CD4-positive, alpha-beta T cell treated with Interleukin-15 for 1 hour (primary cell): ENCODE results near the gene MEF2D.

Source experiments
- DNase-seq: peaks from one replicate; pipeline ENCODE4 v3.0.0-alpha.2; 2020

Gene MEF2D

DNA sequence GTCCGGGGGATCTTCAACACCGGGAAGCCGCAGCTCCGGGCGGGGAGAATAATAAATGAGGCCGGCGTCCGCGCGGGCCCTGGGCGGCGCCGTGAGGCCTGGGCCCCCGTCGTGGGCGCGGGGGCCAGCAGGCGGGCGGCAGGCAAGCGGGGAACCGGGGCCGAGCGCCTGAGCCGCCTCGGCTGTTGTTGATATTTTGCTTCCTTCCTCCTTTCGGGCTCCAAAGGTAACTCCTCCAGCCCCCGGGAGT is at the start of gene MEF2D:
Gene MEF2D (minus strand): TSS at position 233 of the 250 bp plus-strand sequence. CDS start 17,483 bp downstream, outside the sequence.
- no peak for DNase-seq

DNA sequence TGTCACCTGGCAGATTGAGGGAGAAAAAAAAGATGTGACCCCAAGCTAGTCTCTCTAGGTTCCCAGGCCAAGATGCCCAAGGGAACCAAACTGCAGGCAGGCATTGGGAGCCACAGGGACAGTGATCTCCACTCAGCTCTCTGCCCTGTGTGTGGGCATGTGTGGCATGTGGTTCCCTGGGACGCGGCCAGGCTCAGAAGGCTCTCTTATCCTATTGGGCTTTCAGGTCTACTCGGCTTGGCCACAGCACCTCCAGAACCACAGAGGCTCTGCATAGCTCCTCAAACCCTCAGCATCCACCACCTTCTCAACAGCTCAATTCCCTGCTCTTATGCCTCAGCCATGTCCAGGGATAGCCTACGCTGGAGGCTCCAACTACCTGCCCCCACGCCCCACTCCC is 49.8 kb upstream of the MEF2D start:
- DNase-seq, result no peak

DNA sequence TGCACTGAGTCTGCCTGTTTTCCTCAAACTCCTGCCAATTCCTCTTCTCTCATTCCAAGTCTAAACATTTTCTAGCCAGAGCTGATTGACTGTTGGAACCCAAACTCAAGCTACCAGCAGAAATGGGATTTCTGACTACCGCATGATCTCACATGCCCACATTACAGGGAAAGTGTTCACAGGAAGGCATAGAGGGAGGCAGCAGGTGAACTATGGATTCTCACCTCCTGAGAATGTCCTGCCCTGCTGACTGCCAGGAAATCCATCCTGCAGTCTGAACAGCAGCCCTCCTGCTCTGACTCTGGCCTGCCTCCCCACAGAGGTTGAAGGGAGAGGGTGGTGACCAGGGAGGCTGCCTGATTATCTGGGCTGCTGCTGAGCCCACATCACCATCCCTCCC is 49.3 kb upstream of the MEF2D start:
- DNase-seq, result no peak

DNA sequence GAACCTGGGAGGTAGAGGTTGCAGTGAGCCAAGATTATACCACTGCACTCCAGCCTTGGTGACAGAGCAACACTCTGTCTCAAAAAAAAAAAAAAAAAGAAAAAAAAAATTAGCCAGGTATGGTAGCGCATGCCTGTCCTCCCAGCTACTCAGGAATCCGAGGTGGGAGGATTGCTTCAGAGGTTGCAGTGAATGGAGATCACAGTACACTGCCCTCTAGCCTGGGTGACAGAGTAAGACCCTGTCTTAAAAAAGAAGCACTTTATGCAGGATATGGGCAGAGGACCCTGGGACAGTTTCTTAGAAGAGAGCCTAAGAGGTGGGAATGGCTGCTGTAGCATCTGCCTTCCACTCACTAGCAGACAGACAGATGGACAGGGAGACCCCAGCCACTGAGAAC is 48.8 kb upstream of the MEF2D start:
- no peak for DNase-seq

DNA sequence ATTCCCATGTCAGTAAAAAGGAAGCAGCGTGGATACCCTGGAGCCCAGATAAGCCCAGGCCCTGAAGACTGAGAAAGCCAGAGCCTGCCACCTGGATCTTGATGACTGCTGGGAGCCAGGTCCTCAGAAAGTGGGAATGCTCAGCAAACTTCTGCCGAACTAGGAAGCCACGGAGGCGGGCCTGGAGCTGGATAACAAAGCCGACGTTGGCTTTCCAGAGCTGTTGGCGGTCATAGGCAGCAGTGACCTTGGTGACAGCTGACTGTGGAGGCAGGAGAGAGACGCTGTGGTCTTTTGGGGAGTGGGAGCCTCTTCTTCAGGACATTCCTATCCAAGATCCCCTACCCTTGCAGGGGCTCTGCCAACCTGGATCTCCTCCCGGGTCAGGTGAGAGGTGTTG is 47.4 kb upstream of the MEF2D start:
- DNase-seq, result no peak

DNA sequence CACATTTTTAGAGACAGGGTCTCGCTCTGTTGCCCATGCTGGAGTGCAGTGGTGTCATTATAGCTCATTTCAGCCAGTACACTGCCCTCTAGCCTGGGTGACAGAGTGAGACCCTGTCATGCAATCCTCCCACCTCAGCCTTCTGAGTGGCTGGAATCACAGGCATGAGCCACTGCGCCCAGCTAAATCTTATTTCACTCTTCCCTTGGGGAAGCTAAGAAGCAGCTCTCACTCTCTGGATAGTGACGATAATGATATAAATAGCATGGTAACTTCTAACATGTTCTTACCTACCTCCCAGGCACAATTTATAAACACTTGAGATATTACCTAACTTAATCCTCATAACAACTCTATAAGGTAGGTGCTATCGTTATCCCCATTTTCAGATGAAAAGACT is 46.9 kb upstream of the MEF2D start:
- no peak for DNase-seq

DNA sequence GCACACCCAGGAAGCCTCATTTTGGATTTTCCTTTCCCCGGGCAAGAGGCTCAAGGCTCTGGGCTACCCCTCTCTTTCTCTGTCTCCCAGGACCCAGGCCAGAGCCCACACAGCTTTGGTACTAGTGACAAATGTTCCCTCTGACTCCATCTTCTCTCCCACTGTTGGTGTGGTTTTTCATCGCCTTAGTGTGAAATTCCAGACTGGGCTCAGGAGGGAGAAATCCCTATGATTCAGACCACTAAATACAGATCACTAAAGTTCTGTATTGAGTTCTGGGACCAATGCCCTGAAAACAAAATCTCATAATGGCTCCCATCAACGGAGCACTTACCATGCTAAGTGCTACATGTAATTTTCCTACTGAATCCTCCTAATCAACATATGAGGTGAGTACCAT is 45.7 kb upstream of the MEF2D start:
- no peak for DNase-seq

DNA sequence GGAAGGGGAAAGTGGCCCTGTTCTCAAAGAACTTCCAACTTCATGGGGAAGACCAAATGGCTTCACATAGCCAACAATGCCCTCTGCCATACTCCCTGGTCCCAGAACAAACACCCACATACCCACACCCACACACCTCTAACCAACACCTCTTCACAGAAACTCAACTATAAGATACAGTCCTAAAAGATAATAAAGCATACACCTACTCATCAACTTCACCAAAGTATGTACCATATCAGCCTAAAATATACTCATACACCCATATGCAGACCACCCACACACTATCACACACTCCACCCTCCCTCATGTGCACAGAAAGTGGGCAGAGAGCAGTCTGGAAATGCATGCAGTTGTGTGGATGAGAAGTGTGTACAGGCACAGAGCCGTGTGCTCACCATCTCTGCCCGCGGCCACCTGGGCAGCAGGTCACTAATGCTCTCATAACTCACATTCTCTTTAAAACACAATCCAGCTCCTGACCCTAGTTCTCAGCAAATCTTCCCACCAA is 44.1 kb upstream of the MEF2D start:
- no peak for DNase-seq

DNA sequence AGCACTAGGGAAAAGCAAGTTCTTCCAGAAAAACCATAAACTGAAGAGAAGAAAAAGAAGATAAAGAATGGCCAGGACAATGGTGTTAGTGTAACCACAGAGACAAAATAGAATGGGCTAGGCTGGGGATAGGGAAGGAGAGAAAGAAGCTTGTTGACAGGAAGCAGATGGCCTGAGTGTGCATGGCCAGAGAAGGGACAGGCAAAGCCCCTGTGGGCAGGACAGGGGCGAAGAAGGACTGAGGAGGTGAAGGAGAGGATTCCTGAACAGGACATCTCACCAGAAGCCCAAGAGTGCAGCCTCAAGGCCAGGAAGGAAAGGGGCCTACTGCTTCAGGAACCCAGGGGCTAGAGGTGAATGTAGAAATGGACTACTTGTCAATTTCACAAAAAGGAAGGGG is 42.5 kb upstream of the MEF2D start:
- no peak for DNase-seq

DNA sequence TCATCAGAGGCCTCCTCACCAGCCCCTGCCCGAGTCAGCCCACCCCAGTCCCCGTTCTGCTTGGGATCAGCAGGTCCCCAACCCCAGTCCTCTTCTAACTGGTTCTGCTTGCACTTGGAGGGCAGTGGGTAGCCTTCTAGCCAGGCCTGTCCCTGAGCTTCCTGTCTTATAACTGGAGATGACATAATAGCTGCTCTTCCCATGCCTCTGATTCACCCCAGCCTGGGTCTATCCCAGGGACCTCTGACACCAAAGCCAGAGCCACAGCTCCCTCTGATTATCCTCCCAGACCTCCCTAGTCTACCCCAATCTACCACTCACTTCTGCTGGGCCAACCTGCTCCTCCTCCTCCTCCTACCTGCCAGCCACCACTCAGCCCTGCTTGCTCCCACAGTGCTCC is 40.4 kb upstream of the MEF2D start:
- DNase-seq, result no peak

DNA sequence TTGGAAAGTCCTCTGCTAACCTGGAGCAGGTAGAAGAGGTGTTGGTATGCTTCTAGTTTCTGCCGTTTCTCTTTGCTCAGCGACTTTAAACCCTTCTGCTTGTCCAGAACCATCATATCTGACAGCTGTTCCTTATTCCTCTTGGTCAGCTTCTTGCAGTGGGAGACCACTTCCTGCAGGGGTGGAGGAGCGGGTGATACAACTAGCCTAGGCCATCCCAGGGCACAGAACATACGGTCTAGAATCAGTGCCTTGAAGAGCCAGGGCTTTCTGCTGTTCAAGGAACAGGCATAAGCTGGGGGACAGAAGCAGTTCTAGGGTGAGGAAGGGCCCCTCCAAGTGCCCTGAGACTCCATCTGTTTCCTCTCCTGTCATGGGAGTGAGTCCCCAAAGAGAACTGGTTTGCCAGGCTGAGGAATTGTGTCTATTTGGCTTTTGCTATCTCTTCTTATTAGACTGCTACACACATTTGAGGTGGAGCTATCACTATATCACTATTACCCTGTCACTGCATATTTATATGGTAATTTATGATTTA is 39.3 kb upstream of the MEF2D start:
- no peak for DNase-seq

DNA sequence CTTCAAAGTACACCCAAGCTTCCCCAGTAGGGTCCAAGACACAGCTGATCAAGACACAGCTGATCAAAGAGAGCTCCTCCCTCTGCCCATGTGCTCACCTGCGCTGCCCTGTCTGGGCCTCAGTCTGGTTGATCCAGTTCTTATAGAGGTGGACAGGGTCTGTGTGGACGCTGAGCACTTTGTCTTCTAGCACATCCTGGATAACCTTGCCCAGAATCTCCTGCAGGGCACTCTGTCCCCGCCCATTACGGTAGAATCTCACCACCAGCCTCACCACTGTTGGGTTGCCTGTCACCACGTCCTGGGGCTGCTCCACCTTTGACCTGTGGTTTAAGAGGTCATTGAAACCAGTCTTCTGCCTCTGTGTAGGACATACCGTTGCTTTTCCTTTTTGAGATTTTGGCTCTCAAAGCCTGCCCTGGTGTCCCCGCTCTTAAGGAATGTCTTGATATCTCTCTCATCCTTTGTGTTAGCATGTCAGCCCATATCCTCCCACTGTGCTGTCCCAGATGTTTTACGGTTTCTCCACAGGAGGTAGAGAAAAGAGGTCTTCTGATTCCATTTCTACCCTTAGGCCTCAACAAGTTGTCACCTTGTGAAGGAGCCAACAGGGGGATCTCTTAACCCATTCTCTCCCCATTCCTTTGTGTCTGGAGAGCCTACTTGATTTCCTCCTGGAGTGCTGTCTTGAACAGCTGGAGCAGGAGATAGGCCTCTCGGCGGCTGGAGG is 38.3 kb upstream of the MEF2D start:
- DNase-seq, result no peak

DNA sequence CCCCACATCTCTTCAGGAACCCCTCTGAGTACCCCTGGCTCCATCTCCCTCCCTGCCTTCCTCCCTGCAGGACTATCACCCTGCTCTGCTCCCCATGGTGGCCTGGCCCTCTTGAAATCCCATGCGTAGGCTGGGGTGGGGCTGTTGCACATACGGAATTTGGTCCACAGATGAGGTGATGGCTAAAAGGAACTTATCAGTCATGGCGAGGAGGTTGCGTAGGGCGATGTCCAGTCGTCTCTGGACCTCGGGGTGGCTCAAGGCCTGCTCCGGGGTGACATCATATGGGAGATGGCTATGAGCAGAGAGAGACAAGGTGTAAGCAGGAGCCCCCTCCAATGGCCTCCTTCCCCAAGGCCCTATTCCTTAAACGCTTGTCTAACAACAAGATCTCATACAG is 36.5 kb upstream of the MEF2D start:
- no peak for DNase-seq

DNA sequence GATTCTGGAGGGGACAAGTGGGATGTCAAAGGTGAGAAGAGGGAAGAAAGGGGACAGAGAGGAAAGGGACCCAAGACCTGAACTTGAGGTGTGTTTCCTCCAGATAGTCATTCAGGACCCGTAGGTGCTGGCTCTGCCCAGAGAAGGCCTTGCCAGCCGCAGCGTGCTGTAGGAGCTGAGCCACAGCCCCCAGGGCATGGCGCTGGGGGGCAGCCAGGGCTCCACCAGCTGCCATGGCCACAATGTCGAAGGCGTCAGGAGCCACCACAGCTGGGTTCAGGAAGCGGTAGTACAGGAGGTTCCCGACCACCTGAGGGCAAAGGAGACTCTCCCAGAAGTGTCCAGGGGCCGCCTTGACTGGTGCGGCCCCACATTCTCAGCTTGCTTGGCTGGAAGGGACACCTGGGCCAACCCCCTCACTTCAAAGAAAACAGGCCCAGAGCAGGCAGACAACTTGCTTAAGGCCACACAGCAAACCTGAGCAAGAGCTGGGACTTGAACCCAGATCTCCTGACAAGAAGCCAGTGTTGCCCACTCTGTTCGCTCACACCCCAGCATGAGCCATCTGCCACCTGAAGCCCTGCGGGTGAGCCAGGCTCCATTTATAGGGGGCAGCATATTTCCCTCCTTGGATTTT is 34.0 kb upstream of the MEF2D start:
- no peak for DNase-seq

DNA sequence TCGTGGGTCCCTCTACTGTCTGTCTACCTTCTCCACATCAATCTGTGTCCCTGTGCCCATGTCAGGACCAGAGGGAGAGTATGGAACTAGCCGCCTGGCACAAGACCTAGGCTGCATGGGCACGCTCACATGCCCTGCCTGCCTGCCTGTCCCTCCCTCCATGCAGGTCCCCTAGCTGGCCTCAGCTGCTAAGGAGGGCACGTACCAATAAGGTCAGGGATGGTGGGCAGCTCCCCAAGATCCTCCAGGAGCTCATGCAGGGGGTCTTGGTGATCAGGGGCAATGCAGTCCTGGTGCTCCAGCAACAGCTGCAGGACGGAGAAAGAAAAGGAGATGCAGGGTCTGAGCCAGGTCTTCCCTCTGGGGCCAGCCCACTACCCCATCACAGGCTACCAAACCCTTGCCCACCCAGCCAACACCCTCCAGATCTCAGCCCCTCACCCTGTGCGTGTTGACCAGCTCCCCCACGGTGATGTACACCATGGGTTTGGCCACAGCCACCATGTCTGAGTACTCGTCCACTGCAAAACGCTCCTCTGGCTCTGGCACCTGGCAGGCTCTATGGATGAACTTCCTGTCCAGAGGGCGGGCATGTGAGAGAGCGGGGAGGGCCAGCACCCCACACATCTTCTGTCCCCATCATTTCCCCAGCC is 33.1 kb upstream of the MEF2D start:
- DNase-seq, result no peak

DNA sequence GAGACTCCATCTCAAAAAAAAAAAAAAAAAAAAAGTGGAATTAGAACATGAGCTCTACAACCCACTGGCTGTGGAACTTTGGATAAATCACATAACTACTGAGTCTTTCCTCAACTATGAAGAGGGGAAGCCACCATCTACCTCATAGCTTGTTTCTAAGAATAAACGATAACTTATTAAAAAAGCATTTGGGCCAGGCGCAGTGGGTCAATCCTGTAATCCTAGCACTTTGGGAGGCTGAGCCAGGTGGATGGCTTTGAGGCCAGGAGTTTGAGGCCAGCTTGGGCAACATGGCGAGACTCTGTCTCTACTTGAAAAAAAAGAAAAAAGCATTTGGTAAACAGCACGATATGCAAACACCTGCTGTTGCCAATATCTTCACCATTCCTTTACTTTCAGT is 31.8 kb upstream of the MEF2D start:
- DNase-seq, result no peak

DNA sequence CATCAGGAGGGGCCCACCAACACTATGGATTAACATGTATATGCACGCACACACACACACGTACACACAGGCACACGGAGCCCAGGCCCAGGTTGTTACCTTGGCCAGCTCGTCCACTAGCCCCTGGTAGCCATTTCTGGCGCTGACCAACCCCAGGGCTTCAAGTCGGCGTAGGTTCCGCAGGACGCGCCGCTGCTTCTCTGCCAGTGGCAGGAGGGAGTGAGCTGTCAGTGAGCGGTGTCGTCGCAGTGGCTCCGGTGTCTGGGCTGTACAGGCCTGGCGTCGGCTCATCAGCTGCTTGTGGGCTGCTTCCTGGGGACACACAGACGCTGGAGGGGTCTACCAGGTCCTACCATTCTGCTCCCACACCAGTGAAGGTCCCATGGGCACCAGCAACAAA is 29.4 kb upstream of the MEF2D start:
- DNase-seq, result no peak

DNA sequence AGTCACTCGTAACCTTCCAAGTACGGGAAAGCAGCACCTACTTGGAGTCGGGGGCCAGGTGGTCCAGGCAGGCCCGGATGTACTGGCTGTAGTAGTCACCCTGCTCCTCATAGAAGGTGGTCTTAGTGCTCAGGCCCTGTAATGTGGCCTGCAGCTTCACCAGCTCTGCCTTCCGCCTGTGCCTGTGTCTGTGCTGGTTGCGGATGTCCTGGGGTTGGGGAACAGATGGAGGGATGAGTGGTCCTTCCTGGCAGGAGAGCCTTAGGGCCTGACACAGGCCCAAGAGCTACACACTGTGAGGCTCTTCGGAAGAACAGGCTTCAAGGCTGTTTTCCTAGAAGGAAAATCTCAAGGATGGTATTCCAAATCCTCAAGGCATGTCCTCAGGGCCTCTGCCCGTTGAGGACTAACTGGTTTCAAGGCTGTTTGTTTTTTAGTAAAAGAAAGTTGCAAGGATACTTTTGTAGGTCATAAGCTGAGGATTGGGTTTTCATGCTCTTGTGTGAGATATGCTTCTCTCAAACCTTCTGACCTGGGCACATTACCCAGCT is 28.4 kb upstream of the MEF2D start:
- DNase-seq, result no peak

DNA sequence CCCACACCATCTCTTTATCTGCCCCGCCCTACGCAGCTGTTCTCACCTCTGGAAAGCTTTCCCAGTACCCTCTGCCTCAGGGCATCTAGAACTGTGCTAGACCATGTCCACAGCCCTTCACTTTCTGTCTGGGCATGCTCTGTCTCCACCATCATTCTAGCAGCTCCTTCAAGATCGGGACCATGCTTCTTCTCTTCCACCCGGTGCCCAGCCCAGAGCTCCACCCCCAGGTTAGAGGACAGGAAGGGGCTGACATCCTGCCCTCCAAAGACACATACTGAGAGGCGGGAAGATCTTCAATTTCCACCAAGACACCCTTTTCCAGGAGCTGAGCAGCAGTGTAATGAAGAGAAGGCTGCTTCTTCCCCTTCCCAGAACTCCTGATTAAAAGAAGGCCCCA is 27.7 kb upstream of the MEF2D start:
- DNase-seq, result no peak

DNA sequence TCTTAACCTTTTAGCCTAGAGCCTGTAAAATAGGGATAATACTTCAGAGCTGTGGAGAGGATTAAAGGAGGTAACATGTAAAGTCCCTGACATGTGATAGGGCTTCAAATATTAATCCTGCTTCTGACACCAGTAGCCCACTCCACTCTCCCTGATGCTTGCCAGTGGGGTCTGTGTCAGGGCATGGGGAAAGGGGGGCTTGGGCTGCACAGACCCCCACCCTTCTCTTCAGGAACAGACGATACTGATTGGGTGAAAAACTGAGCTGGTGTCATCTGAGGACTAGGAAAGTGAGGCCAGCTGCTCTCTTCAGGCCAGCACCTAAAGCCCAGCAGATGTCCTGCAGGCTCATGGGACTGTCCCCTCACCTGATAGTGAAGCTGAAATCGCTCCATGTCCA is 27.0 kb upstream of the MEF2D start:
- DNase-seq, result no peak

DNA sequence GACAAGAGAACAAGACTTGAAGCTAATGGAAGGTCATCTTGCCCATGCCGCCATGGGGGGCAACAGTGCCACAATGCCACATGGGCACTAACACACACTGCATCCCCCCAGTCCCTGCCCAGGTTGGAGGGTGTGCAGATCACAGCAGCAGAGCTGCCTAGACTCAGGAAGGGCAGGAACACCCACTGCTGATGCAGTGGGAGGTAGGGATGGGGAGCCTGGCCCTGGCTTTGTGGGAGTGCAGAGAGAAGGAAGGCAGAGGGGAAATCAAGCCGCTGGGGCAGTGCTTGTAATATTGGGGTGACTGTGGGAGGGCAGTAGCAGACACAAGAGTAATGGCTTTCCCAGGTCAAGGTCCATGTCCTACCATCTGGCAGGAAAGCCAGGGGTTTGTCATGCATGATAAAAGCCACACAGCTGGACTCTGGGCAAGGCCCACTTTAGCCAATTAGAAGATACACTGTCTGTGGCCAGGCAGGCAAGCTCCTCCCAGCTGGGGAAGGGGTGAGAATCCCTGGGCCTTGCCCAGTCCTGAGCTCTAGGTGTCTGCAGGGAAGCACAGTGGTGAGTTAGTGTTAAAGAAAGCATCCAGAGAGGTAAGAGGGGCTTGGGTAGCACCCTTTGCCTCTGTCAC is 25.4 kb upstream of the MEF2D start:
- DNase-seq, result no peak

DNA sequence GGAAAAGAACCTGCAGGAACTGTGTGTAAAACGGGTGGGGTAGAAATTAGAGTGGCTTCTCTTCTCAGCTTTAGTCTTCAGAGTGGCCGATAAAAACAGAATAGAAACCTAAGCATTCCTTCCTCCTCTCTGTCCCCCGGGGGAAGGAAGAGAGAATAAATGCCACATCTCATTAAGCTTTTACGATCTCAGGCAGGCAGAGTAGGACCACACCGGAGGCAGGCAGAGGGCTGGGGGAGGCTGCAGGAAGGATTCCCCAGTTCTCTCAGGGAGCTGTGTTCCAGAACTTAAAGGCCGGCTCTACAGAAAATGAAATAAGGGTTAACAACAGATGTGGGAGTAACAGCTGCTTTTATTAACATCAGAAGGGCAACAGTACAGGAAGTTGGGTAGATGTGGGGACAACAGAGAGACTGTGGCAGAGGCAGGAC is 24.5 kb upstream of the MEF2D start:
- DNase-seq, result no peak

DNA sequence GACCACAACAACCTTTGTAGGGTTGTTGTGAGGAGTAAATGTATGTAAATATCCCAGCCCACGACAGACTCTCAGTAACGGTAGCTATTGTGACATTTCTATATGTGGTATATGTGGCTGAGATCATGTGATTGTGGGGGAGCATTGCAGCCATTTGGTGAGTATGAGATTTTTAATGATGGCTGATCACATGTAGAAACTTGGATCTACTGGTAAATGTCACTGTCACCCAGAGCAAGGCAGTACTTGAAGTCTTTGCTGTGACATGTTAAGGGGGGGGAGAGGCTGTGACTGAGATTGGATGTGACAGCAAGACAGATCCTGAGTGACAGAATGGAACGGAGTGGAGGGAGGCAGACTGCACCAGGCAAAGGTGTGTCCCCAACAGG is 23.9 kb upstream of the MEF2D start:
- no peak for DNase-seq
